HPDE6-E6E7 (cell line): ENCODE results near the gene NACC1.
"Not testable (repeated sequence)": the region's sequence is repeated elsewhere in the genome, so short reads cannot be mapped to it uniquely, and the experiment has no call there.

Source experiments
- DNase-seq: peaks from one replicate; pipeline ENCODE4 v3.0.0; 2011; ENCODE audit warnings: missing footprints; ENCODE audit errors: extremely low spot score

NACC1 gene

GRCh38 chr19:13164343-13165161 lies 46.5 kb downstream of the NACC1 start:
- no peak for DNase-seq

- no peak for DNase-seq
These were observed 47.3 kb downstream of the NACC1 start for GRCh38 chr19:13165162-13165997.

GRCh38 chr19:13166151-13166550 lies 48.1 kb downstream of the NACC1 start:
- DNase-seq = not testable (repeated sequence)

- DNase-seq = peak; percentile 94
These were observed 51.7 kb downstream of the NACC1 start for GRCh38 chr19:13169769-13170168.

GRCh38 chr19:13171146-13171545 lies 53.1 kb downstream of the NACC1 start:
- DNase-seq = no peak

- DNase-seq = no peak
These were observed 54.5 kb downstream of the NACC1 start for GRCh38 chr19:13172346-13173138.

GRCh38 chr19:13173139-13173737 lies 55.2 kb downstream of the NACC1 start:
- no peak for DNase-seq

GRCh38 chr19:13176345-13176744 lies 58.3 kb downstream of the NACC1 start:
- no peak for DNase-seq

GRCh38 chr19:13177584-13177983 lies 59.5 kb downstream of the NACC1 start:
- not testable (repeated sequence) for DNase-seq

GRCh38 chr19:13178291-13178690 lies 60.2 kb downstream of the NACC1 start:
- not testable (repeated sequence) for DNase-seq

GRCh38 chr19:13181747-13182388 lies 63.8 kb downstream of the NACC1 start:
- DNase-seq = no peak

- DNase-seq = not testable (repeated sequence)
These were observed 66.9 kb downstream of the NACC1 start for GRCh38 chr19:13184926-13185325.

- DNase-seq = not testable (repeated sequence)
These were observed 67.9 kb downstream of the NACC1 start for GRCh38 chr19:13185763-13186657.

- not testable (repeated sequence) for DNase-seq
These were observed 68.6 kb downstream of the NACC1 start for GRCh38 chr19:13186688-13187087.

- no peak for DNase-seq
These were observed 69.4 kb downstream of the NACC1 start for GRCh38 chr19:13187419-13187818.

- DNase-seq = no peak
These were observed 71.5 kb downstream of the NACC1 start for GRCh38 chr19:13189600-13189999.
